Urinary bladder (tissue), 2 donors: ENCODE measurements around the gene PCNA. TPM values are rescaled to one million over a fixed set of nuclear protein-coding genes. Genes with fewer than 3 reads are reported as not detected.

ENCODE experiments used
- polyA plus RNA-seq: library from polyadenylated mRNA; stranded (reverse); fragments of 200-250 nt; gene quantifications from one replicate; pipeline ENCODE4 v1.2.3, GENCODE V29; 2013
- small RNA-seq: library from RNA; depleted of rRNA; stranded (forward); fragments of <200 nt; gene quantifications from one replicate; pipeline ENCODE3, GENCODE V24; 2014
- total RNA-seq: library from RNA; depleted of rRNA; stranded (reverse); fragments of >200 nt; gene quantifications from one replicate; pipeline ENCODE4 v1.2.3, GENCODE V29; 2014
- donor health status: healthy.

PCNA gene
- total and polyA plus RNA-seq, 2 donors, result 56.8 to 91.9 TPM

Small RNA genes within 50 kb of the gene (small RNA-seq; reads per million reads assigned to genes)
- gene RF00019 (not detected), gene RF00568 (not detected), gene RNA5SP474 (not detected)

Other genes starting within 250 kb of the PCNA start
- gene SLC23A2, start 118.4 kb downstream of the PCNA start, total RNA-seq, result 22.7 TPM
- gene SLC23A2, start 118.4 kb downstream of the PCNA start, polyA plus RNA-seq, result 17.5 TPM
- 131 TPM for gene TMEM230, start 6.9 kb downstream of the PCNA start, total RNA-seq
- gene TMEM230, start 6.9 kb downstream of the PCNA start, polyA plus RNA-seq, result 116 TPM
- 36.9 TPM for gene CDS2, start 7.0 kb upstream of the PCNA start, total RNA-seq
- 22.1 TPM for gene CDS2, start 7.0 kb upstream of the PCNA start, polyA plus RNA-seq
- gene PROKR2, start 197.0 kb upstream of the PCNA start, total RNA-seq, result not detected
- not detected for gene PROKR2, start 197.0 kb upstream of the PCNA start, polyA plus RNA-seq